ENCODE data around the gene EMC1.
"Not testable (repeated sequence)": the region's sequence is repeated elsewhere in the genome, so short reads cannot be mapped to it uniquely, and the experiment has no call there.

The EMC1 gene

DNA sequence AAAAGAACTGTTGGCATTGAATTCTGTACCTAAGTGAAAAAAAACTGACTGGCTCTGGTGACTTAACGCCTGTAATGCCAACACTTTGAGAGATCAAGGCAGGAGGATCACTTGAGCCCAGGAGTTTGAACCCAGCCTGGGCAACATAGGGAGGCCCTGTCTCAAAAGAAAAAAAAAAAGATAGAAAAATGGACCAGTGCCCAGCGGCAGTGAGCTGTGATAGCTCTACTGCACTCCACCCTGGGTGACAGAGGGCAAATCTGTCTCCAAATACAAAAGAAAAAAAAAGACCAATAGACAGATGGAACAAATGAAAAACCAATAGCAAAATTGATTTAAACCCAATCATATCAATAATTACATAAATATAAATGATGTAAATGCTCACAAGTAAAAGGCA, 37.9 kb upstream of the EMC1 start:
- no peak for TF ChIP-seq ZNF2 (tag by site-specific recombination; IDR thresholded peaks at IDR 0.05)
- TF ChIP-seq ZNF211 (tag by site-specific recombination; IDR thresholded peaks at IDR 0.05; ENCODE audit: low read depth), result no peak
- no peak for TF ChIP-seq BCL11A (tag by site-specific recombination; IDR thresholded peaks at IDR 0.05; ENCODE audit: low read depth)
- no peak for TF ChIP-seq WT1 (tag by site-specific recombination; IDR thresholded peaks at IDR 0.05)
- TF ChIP-seq, protein P1, sequence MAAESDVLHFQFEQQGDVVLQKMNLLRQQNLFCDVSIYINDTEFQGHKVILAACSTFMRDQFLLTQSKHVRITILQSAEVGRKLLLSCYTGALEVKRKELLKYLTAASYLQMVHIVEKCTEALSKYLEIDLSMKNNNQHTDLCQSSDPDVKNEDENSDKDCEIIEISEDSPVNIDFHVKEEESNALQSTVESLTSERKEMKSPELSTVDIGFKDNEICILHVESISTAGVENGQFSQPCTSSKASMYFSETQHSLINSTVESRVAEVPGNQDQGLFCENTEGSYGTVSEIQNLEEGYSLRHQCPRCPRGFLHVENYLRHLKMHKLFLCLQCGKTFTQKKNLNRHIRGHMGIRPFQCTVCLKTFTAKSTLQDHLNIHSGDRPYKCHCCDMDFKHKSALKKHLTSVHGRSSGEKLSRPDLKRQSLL (tag by site-specific recombination; IDR thresholded peaks at IDR 0.05), result no peak
- TF ChIP-seq PRDM2 (tag by site-specific recombination; IDR thresholded peaks at IDR 0.05; ENCODE audit: borderline replicate concordance), result no peak
- TF ChIP-seq ZFP37 (tag by site-specific recombination; IDR thresholded peaks at IDR 0.05), result no peak
- no peak for TF ChIP-seq ZBTB11 (tag by site-specific recombination; conservative IDR thresholded peaks at IDR 0.05; ENCODE audit: low read depth)
- no peak for TF ChIP-seq ZNF626 (tag by site-specific recombination; IDR thresholded peaks at IDR 0.05)
- no peak for TF ChIP-seq ZNF621 (tag by site-specific recombination; IDR thresholded peaks at IDR 0.05)
- no peak for TF ChIP-seq IKZF3 (tag by site-specific recombination; IDR thresholded peaks at IDR 0.05)
- TF ChIP-seq, protein P2, sequence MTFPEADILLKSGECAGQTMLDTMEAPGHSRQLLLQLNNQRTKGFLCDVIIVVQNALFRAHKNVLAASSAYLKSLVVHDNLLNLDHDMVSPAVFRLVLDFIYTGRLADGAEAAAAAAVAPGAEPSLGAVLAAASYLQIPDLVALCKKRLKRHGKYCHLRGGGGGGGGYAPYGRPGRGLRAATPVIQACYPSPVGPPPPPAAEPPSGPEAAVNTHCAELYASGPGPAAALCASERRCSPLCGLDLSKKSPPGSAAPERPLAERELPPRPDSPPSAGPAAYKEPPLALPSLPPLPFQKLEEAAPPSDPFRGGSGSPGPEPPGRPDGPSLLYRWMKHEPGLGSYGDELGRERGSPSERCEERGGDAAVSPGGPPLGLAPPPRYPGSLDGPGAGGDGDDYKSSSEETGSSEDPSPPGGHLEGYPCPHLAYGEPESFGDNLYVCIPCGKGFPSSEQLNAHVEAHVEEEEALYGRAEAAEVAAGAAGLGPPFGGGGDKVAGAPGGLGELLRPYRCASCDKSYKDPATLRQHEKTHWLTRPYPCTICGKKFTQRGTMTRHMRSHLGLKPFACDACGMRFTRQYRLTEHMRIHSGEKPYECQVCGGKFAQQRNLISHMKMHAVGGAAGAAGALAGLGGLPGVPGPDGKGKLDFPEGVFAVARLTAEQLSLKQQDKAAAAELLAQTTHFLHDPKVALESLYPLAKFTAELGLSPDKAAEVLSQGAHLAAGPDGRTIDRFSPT (tag by site-specific recombination; IDR thresholded peaks at IDR 0.05), result no peak
- TF ChIP-seq HOXA7 (CRISPR knock-in tag; IDR thresholded peaks at IDR 0.05; ENCODE audit: borderline replicate concordance), result no peak
- H3K9me3 ChIP-seq (ENCODE audit: control insufficient read depth, insufficient read depth, low read depth, low read length), result no peaks in the 10 kb centered on the region
- POLR2A ChIA-PET, result no interaction called here
- H3K36me3 ChIP-seq (ENCODE audit: control insufficient read depth in 2 of 2, insufficient read depth in 1 of 2, low read length in 2 of 2), result peaks cover 6 to 24% of the 10 kb centered on the region in 2 experiments; a peak in 2 of 3 replicates
- CTCF ChIA-PET, result interaction anchor here (0.7 kb wide), 1 partner anchor 271 kb away, joined by 3 read pairs; no protein-coding TSS in a partner anchor
- no peak overlapping the region for H3K27ac ChIP-seq (ENCODE audit: extremely low read depth, low read depth, low read length)
- H3K4me1 ChIP-seq (ENCODE audit: control insufficient read depth, insufficient read depth, low read length), result no peaks in the 10 kb centered on the region
- no peak overlapping the region for H3K4me3 ChIP-seq (ENCODE audit: low read depth, low read length)

GRCh38 chr1:19288324-19289241, 37.3 kb upstream of the EMC1 start, which contains the start of gene AKR7A3:
AKR7A3 (minus strand) TSS chr1:19288770; CDS start chr1:19288709, 61 bp downstream.
- H3K9me3 ChIP-seq (ENCODE audit: control insufficient read depth, insufficient read depth, low read depth, low read length); H3K4me1 ChIP-seq (ENCODE audit: control insufficient read depth, insufficient read depth, low read length); CTCF ChIA-PET; H3K27ac ChIP-seq (ENCODE audit: extremely low read depth, low read depth, low read length); H3K4me3 ChIP-seq (ENCODE audit: low read depth, low read length); POLR2A ChIA-PET: not testable (repeated sequence)
- H3K36me3 ChIP-seq (ENCODE audit: control insufficient read depth in 2 of 2, insufficient read depth in 1 of 2, low read length in 2 of 2), result peaks cover 6 to 30% of the 10 kb centered on the region in 2 experiments; a peak in 2 of 3 replicates

Measured in HEK293 (cell line).